Trophoblast cell (in vitro differentiated cells and primary cell): ENCODE measurements around the gene OR10G2.

ENCODE experiments used
- DNase-seq, 2 donors: peaks; one replicate each; pipeline ENCODE4 v3.0.0-alpha.2; 2016
- H2AFZ ChIP-seq: 2 replicates; pipeline ENCODE4 v1.6.1; 2013; ENCODE audit warnings: low read length, moderate library complexity, mild to moderate bottlenecking; ENCODE audit not compliant: insufficient read depth, poor library complexity
- H2AK5ac ChIP-seq: 2 replicates; pipeline ENCODE4 v1.6.1; 2013; ENCODE audit warnings: mild to moderate bottlenecking, low read length
- H2BK120ac ChIP-seq: 2 replicates; pipeline ENCODE4 v1.6.1; 2013; ENCODE audit warnings: low read length, mild to moderate bottlenecking, moderate library complexity; ENCODE audit not compliant: insufficient read depth, poor library complexity
- H2BK12ac ChIP-seq: 2 replicates; pipeline ENCODE4 v1.6.1; 2013; ENCODE audit warnings: mild to moderate bottlenecking, low read length, moderate library complexity
- H2BK5ac ChIP-seq: 2 replicates; pipeline ENCODE4 v1.6.1; 2013; ENCODE audit warnings: low read length, low read depth, moderate library complexity, mild to moderate bottlenecking; ENCODE audit not compliant: poor library complexity
- H3K14ac ChIP-seq: 2 replicates; pipeline ENCODE4 v1.6.1; 2013; ENCODE audit warnings: mild to moderate bottlenecking, low read length
- H3K18ac ChIP-seq: 2 replicates; pipeline ENCODE4 v1.6.1; 2013; ENCODE audit warnings: mild to moderate bottlenecking, low read length
- H3K23ac ChIP-seq: 2 replicates; pipeline ENCODE4 v1.6.1; 2013; ENCODE audit warnings: low read length
- H3K27ac ChIP-seq: 2 replicates; pipeline ENCODE4 v1.5.1; 2013; ENCODE audit warnings: low read depth, mild to moderate bottlenecking, inconsistent platforms, low read length, moderate library complexity
- H3K27me3 ChIP-seq: 2 replicates; pipeline ENCODE4 v1.6.1; 2013; ENCODE audit warnings: inconsistent platforms, mild to moderate bottlenecking, low read length, moderate library complexity; ENCODE audit not compliant: insufficient read depth
- H3K36me3 ChIP-seq, 2 experiments: 1 replicate in 1 of 2; 2 replicates in 1 of 2; pipeline ENCODE4 v1.6.1; 2013; ENCODE audit warnings: low read length in 2 of 2, mild to moderate bottlenecking in 2 of 2, moderate library complexity in 1 of 2; ENCODE audit not compliant: insufficient read depth in 2 of 2, control insufficient read depth in 1 of 2
- H3K4ac ChIP-seq: 2 replicates; pipeline ENCODE4 v1.6.1; 2013; ENCODE audit warnings: low read depth, mild to moderate bottlenecking, low read length, moderate library complexity
- H3K4me1 ChIP-seq, 2 experiments: 1 replicate in 1 of 2; 2 replicates in 1 of 2; pipeline ENCODE4 v1.6.1; 2013; ENCODE audit warnings: low read length in 2 of 2, mild to moderate bottlenecking in 2 of 2, moderate library complexity in 1 of 2; ENCODE audit not compliant: insufficient read depth in 2 of 2, control insufficient read depth in 1 of 2
- H3K4me2 ChIP-seq: 2 replicates; pipeline ENCODE4 v1.6.1; 2013; ENCODE audit warnings: inconsistent platforms, mild to moderate bottlenecking, low read length, moderate library complexity
- H3K4me3 ChIP-seq: 2 replicates; pipeline ENCODE4 v1.5.1; 2013; ENCODE audit warnings: mild to moderate bottlenecking, low read depth, low read length, inconsistent platforms
- H3K79me1 ChIP-seq: one replicate; pipeline ENCODE4 v1.6.1; 2013; ENCODE audit warnings: low read length
- H3K79me2 ChIP-seq: 2 replicates; pipeline ENCODE4 v1.6.1; 2013; ENCODE audit warnings: low read length, mild to moderate bottlenecking; ENCODE audit not compliant: control insufficient read depth, insufficient read depth, poor library complexity
- H3K9ac ChIP-seq: 2 replicates; pipeline ENCODE4 v1.6.1; 2013; ENCODE audit warnings: mild to moderate bottlenecking, low read length
- H3K9me3 ChIP-seq: 2 replicates; pipeline ENCODE4 v1.6.1; 2013; ENCODE audit warnings: low read depth, mild to moderate bottlenecking, control low read depth, inconsistent platforms, low read length; ENCODE audit not compliant: insufficient read depth
- H4K12ac ChIP-seq: 2 replicates; pipeline ENCODE4 v1.6.1; 2013; ENCODE audit warnings: low read depth, mild to moderate bottlenecking, low read length, moderate library complexity
- H4K8ac ChIP-seq: 2 replicates; pipeline ENCODE4 v1.6.1; 2013; ENCODE audit warnings: low read depth, mild to moderate bottlenecking, low read length, moderate library complexity
- H4K91ac ChIP-seq: one replicate; pipeline ENCODE4 v1.6.1; 2013; ENCODE audit warnings: low read depth, mild to moderate bottlenecking, low read length, moderate library complexity
- WGBS: extraction: QIAGEN DNeasy Blood & Tissue Kit; methylation state at CpG from one replicate; pipeline ENCODE4 v1.1.7; 2013; ENCODE audit warnings: missing lambda C conversion rate; ENCODE audit not compliant: insufficient read length, insufficient coverage; ENCODE audit errors: extremely low coverage; 5-methylcytosine and 5-hydroxymethylcytosine counted together

The OR10G2 gene

DNA sequence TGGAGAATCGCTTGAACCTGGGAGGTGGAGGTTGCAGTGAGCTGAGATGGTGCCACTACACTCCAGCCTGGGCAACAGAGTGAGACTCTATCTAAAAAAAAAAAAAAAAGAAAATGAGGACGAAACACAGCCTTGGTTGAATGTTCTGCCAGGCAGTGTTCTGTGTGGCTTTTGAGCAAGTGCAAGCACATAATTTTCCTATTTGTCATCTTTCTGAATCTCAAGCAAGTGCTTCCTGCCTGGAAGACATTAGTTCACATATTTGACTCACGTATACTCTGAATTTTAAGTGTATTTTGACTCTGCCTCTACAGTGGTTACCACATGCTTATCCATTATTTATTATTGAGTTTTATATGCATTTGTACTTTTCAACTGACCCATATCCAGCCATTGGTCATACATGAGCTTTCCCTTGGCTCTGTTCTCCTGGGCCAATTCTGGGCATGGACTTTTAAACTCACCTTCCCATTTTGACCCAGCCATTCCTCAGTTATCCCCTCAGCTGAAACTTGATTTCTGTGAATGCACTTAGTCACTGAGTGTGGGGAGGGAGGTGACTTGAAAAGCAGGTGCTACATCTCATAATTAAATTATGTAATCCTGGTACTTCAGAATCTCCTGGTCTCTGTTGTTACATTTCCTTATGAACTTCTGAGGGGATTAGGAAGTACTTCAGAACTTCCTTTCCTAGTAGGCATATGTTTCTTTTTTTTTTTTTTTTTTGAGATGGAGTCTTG is 8.1 kb downstream of the OR10G2 start:
- no peaks in the 10 kb centered on the region for H3K27me3 ChIP-seq
- H3K4me1 ChIP-seq, result no peaks in the 10 kb centered on the region
- DNase-seq, result no peak
- no peak overlapping the region for H3K4me2 ChIP-seq
- H2BK5ac ChIP-seq, result no peak overlapping the region
- H4K12ac ChIP-seq, result no peak overlapping the region
- no CpG with 5 or more reads among the region's 3 CpGs for WGBS
- no peaks in the 10 kb centered on the region for H3K36me3 ChIP-seq
- no peak overlapping the region for H3K14ac ChIP-seq
- H4K91ac ChIP-seq, result no peak overlapping the region
- no peak overlapping the region for H2AK5ac ChIP-seq
- H3K4me3 ChIP-seq, result no peak overlapping the region
- H3K23ac ChIP-seq, result no peak overlapping the region
- no peak overlapping the region for H2BK12ac ChIP-seq
- H3K79me2 ChIP-seq, result no peaks in the 10 kb centered on the region
- H3K18ac ChIP-seq, result no peak overlapping the region
- H3K9ac ChIP-seq, result no peak overlapping the region
- H3K27ac ChIP-seq, result no peak overlapping the region
- no peaks in the 10 kb centered on the region for H3K79me1 ChIP-seq
- H3K4ac ChIP-seq, result no peak overlapping the region
- no peak overlapping the region for H2AFZ ChIP-seq
- H2BK120ac ChIP-seq, result no peak overlapping the region
- no peak overlapping the region for H4K8ac ChIP-seq
- H3K9me3 ChIP-seq, result no peaks in the 10 kb centered on the region

DNA sequence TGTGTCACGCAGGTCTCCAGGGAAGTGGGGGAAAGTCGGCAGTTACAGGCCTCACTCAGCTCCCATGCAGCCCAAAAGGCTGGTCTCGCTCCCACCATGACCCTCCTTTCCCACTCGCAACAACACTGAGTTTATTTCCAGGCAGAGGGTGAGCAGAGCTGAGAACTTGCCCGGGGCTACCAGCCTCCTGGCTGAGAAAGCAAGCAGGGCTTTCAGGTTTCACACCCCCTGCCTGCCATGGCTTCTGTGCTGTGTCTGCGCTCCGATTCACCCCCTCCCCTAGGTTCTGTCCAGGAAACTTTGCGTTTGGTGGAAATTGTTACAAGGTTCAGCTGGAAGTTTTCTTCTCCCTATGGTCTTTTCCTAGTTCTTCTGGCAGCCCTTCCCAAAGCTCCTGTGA is 17.1 kb downstream of the OR10G2 start:
- no peak overlapping the region for H3K27ac ChIP-seq
- WGBS, result no CpG with 5 or more reads among the region's 8 CpGs
- H4K91ac ChIP-seq, result no peak overlapping the region
- no peaks in the 10 kb centered on the region for H3K9me3 ChIP-seq
- no peak overlapping the region for H3K9ac ChIP-seq
- no peak overlapping the region for H3K4me2 ChIP-seq
- H3K23ac ChIP-seq, result no peak overlapping the region
- H2BK5ac ChIP-seq, result no peak overlapping the region
- H3K36me3 ChIP-seq, result no peaks in the 10 kb centered on the region
- no peak overlapping the region for H3K4me3 ChIP-seq
- no peaks in the 10 kb centered on the region for H3K27me3 ChIP-seq
- H3K4ac ChIP-seq, result no peak overlapping the region
- H3K14ac ChIP-seq, result no peak overlapping the region
- no peak overlapping the region for H3K18ac ChIP-seq
- peaks cover 5 to 10% of the 10 kb centered on the region in 2 experiments for H3K4me1 ChIP-seq
- no peak overlapping the region for H2BK12ac ChIP-seq
- H3K79me2 ChIP-seq, result no peaks in the 10 kb centered on the region
- H2AFZ ChIP-seq, result no peak overlapping the region
- no peak for DNase-seq
- no peak overlapping the region for H2AK5ac ChIP-seq
- no peaks in the 10 kb centered on the region for H3K79me1 ChIP-seq
- no peak overlapping the region for H4K12ac ChIP-seq
- H2BK120ac ChIP-seq, result no peak overlapping the region
- H4K8ac ChIP-seq, result no peak overlapping the region

DNA sequence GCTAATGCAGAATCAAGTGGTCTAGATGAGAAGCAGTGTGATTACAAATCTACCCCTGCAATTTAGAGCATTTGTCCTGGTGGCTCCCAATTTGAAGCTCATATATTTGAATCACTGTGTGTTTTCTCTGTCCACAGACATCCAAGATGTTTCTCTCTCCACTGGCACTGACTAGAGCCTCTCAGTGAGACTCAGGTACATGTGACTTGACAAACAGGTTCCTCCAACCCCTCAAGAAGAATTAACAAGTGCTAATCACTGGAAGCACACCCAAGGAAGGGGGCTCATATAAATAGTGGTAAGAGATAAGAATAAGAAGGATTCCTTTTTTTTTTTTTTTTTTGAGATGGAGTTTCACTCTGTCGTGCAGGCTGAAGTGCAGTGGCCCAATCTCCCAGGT is 20.5 kb downstream of the OR10G2 start:
- WGBS, result no CpG with 5 or more reads among the region's 1 CpG
- no peak overlapping the region for H3K9ac ChIP-seq
- H3K79me2 ChIP-seq, result no peaks in the 10 kb centered on the region
- H2BK12ac ChIP-seq, result no peak overlapping the region
- no peaks in the 10 kb centered on the region for H3K9me3 ChIP-seq
- no peak overlapping the region for H3K14ac ChIP-seq
- no peak overlapping the region for H4K91ac ChIP-seq
- H3K18ac ChIP-seq, result no peak overlapping the region
- no peaks in the 10 kb centered on the region for H3K36me3 ChIP-seq
- H3K27ac ChIP-seq, result no peak overlapping the region
- H3K4ac ChIP-seq, result no peak overlapping the region
- H3K79me1 ChIP-seq, result no peaks in the 10 kb centered on the region
- H2BK5ac ChIP-seq, result no peak overlapping the region
- H2AFZ ChIP-seq, result no peak overlapping the region
- no peak overlapping the region for H2BK120ac ChIP-seq
- no peak overlapping the region for H3K23ac ChIP-seq
- H4K12ac ChIP-seq, result no peak overlapping the region
- H3K4me3 ChIP-seq, result no peak overlapping the region
- H2AK5ac ChIP-seq, result no peak overlapping the region
- no peaks in the 10 kb centered on the region for H3K27me3 ChIP-seq
- DNase-seq, result no peak
- H3K4me2 ChIP-seq, result no peak overlapping the region
- peaks cover 5 to 10% of the 10 kb centered on the region in 2 experiments for H3K4me1 ChIP-seq
- no peak overlapping the region for H4K8ac ChIP-seq

DNA sequence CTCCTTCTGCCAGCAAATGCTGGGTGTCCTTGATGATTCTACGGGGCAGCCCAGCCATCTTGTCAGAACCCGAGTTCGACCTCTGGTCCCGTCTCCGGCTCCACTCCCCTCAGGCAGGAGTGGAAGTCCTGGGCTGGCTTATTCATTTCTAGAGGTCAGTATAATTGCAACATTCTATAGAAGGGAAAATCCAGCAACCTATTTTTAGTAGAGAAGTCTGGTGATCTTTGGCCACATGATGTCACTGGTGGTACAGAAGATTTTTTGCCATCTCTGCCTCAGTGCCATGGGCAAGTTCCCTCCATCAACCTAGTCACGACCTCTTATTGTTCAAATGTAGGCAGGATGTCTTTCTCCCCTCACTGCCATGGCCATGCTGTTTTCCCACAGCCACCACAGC is 22.4 kb downstream of the OR10G2 start:
- Histone ChIP-seq H2BK120ac (no peak overlapping the region), H3K4me3 (no peak overlapping the region), H3K4me1 (peaks cover under 1 to 1% of the 10 kb centered on the region in 2 experiments), H3K4me2 (no peak overlapping the region), H4K12ac (no peak overlapping the region), H2BK5ac (no peak overlapping the region), H3K14ac (no peak overlapping the region), H3K18ac (no peak overlapping the region), H3K79me1 (no peaks in the 10 kb centered on the region), H3K9ac (no peak overlapping the region), H3K9me3 (no peaks in the 10 kb centered on the region), H3K79me2 (no peaks in the 10 kb centered on the region), H4K91ac (no peak overlapping the region), H3K4ac (no peak overlapping the region), H3K27ac (no peak overlapping the region), H3K27me3 (no peaks in the 10 kb centered on the region), H2BK12ac (no peak overlapping the region), H2AK5ac (no peak overlapping the region), H4K8ac (no peak overlapping the region), H2AFZ (no peak overlapping the region), H3K36me3 (no peaks in the 10 kb centered on the region), H3K23ac (no peak overlapping the region)
- WGBS, result no CpG with 5 or more reads among the region's 6 CpGs
- DNase-seq, result no peak
